HepG2 (cell line): ENCODE data around the gene ZNF783. TPM values are rescaled to one million over a fixed set of nuclear protein-coding genes. Genes with fewer than 3 reads are reported as not detected.

Experiments
- AFF4 ChIP-seq: sonication (generic); formaldehyde crosslinking; IDR thresholded peaks from 2 replicates; pipeline ENCODE4 v1.4.0; 2020; ENCODE audit warnings: missing genetic modification reagents
- KLF11 ChIP-seq: IDR thresholded peaks from 2 replicates; pipeline ENCODE4 v1.6.1; 2016; ENCODE audit warnings: missing compliant biosample characterization
- MAFK ChIP-seq, 2 experiments: IDR thresholded peaks in 1 of 2; conservative IDR thresholded peaks in 1 of 2; 2 replicates each; pipeline ENCODE4 v1.6.1; 2011; ENCODE audit warnings: improper control_type of control experiment in 2 of 2, low read length in 2 of 2
- NFYB ChIP-seq: sonication (generic); formaldehyde crosslinking; IDR thresholded peaks from 2 replicates; pipeline ENCODE4 v1.4.0; 2020; ENCODE audit warnings: missing genetic modification reagents
- RCOR2 ChIP-seq: IDR thresholded peaks from 2 replicates; pipeline ENCODE4 v1.6.1; 2016; ENCODE audit warnings: missing biosample characterization, missing genetic modification reagents
- SP1 ChIP-seq, 2 experiments: fragments of 450-650 bp in 1 of 2; sonication (generic) in 1 of 2; formaldehyde crosslinking in 1 of 2; IDR thresholded peaks; 2 replicates each; pipeline versions ENCODE4 v1.4.0 to v1.6.1; 2016 to 2020; ENCODE audit warnings: missing genetic modification reagents in 1 of 2
- ZBTB39 ChIP-seq: sonication (generic); formaldehyde crosslinking; IDR thresholded peaks from 2 replicates; pipeline ENCODE4 v1.5.0; 2020; ENCODE audit warnings: missing genetic modification reagents
- ZBTB44 ChIP-seq: sonication (generic); formaldehyde crosslinking; IDR thresholded peaks from 2 replicates; pipeline ENCODE4 v1.4.0; 2020; ENCODE audit warnings: missing genetic modification reagents
- ZFY ChIP-seq: sonication (generic); formaldehyde crosslinking; IDR thresholded peaks from 2 replicates; pipeline ENCODE4 v1.4.0; 2020; ENCODE audit warnings: missing genetic modification reagents
- ZNF180 ChIP-seq: sonication (generic); formaldehyde crosslinking; IDR thresholded peaks from 2 replicates; pipeline ENCODE4 v1.4.0; 2020; ENCODE audit warnings: low read depth, missing genetic modification reagents, borderline replicate concordance
- ZNF441 ChIP-seq: sonication (generic); formaldehyde crosslinking; IDR thresholded peaks from 2 replicates; pipeline ENCODE4 v1.7.0; 2021; ENCODE audit warnings: missing genetic modification reagents, borderline replicate concordance
- polyA plus RNA-seq, 8 experiments: library from polyadenylated mRNA; depleted of rRNA in 3 of 8; stranded (reverse) in 7 of 8; unstranded in 1 of 8; fragments of >200 nt; fragmentation: Illumina TruSeq in 4 of 8; extraction: Trizol in 4 of 8; gene quantifications; 2 replicates each; pipeline versions ENCODE4 v1.2.1 to v1.2.3, GENCODE V29; 2011 to 2016; ENCODE audit warnings: low read depth in 4 of 8, missing spikeins in 1 of 8, mixed read lengths in 1 of 8; ENCODE audit not compliant: insufficient read depth in 1 of 8
- total RNA-seq, 5 experiments: library from RNA; depleted of rRNA; stranded (reverse); fragments of >200 nt; fragmentation: Illumina TruSeq; extraction: Trizol; gene quantifications; 2 replicates each; pipeline ENCODE4 v1.2.3, GENCODE V29; 2016; ENCODE audit warnings: low read depth in 1 of 5
- TF ChIP-seq, protein P1 (sequence below): sonication (generic); formaldehyde crosslinking; IDR thresholded peaks from 2 replicates; pipeline ENCODE4 v1.4.0; 2020; ENCODE audit warnings: mild to moderate bottlenecking, missing genetic modification reagents
- TF ChIP-seq, protein P2 (sequence below): IDR thresholded peaks from 2 replicates; pipeline ENCODE4 v1.6.1; 2016; ENCODE audit warnings: low read depth, missing genetic modification reagents, missing compliant biosample characterization

ZNF783 gene
- total and polyA plus RNA-seq, 2 of the 13 experiments (the other 11 are each of a cell fraction or from before 2014, with no cell fraction given): 4.1 to 5.2 TPM

- TF ChIP-seq, protein P1, sequence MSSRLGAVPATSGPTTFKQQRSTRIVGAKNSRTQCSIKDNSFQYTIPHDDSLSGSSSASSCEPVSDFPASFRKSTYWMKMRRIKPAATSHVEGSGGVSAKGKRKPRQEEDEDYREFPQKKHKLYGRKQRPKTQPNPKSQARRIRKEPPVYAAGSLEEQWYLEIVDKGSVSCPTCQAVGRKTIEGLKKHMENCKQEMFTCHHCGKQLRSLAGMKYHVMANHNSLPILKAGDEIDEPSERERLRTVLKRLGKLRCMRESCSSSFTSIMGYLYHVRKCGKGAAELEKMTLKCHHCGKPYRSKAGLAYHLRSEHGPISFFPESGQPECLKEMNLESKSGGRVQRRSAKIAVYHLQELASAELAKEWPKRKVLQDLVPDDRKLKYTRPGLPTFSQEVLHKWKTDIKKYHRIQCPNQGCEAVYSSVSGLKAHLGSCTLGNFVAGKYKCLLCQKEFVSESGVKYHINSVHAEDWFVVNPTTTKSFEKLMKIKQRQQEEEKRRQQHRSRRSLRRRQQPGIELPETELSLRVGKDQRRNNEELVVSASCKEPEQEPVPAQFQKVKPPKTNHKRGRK (CRISPR knock-in tag): peak; percentile 35; the same call in 1 of the 2 replicates
- TF ChIP-seq RCOR2 (CRISPR knock-in tag) (no peak), NFYB (CRISPR knock-in tag) (no peak; the same call in 1 of the 2 replicates), ZBTB39 (CRISPR knock-in tag) (no peak), AFF4 (CRISPR knock-in tag) (no peak), ZNF180 (no peak), ZNF441 (CRISPR knock-in tag) (peak; percentile 92), ZBTB44 (peak; percentile 90), SP1 (IDR thresholded peaks at IDR 0.05) (no peak), SP1 (CRISPR knock-in tag; IDR thresholded peaks at IDR 0.05) (no peak), ZFY (CRISPR knock-in tag) (peak; percentile 98), MAFK (conservative IDR thresholded peaks at IDR 0.05 in 1 of 2, IDR thresholded peaks at IDR 0.05 in 1 of 2; ENCODE audit: low read length in 2 of 2) (no peak), KLF11 (CRISPR knock-in tag) (no peak)
- TF ChIP-seq, protein P2, sequence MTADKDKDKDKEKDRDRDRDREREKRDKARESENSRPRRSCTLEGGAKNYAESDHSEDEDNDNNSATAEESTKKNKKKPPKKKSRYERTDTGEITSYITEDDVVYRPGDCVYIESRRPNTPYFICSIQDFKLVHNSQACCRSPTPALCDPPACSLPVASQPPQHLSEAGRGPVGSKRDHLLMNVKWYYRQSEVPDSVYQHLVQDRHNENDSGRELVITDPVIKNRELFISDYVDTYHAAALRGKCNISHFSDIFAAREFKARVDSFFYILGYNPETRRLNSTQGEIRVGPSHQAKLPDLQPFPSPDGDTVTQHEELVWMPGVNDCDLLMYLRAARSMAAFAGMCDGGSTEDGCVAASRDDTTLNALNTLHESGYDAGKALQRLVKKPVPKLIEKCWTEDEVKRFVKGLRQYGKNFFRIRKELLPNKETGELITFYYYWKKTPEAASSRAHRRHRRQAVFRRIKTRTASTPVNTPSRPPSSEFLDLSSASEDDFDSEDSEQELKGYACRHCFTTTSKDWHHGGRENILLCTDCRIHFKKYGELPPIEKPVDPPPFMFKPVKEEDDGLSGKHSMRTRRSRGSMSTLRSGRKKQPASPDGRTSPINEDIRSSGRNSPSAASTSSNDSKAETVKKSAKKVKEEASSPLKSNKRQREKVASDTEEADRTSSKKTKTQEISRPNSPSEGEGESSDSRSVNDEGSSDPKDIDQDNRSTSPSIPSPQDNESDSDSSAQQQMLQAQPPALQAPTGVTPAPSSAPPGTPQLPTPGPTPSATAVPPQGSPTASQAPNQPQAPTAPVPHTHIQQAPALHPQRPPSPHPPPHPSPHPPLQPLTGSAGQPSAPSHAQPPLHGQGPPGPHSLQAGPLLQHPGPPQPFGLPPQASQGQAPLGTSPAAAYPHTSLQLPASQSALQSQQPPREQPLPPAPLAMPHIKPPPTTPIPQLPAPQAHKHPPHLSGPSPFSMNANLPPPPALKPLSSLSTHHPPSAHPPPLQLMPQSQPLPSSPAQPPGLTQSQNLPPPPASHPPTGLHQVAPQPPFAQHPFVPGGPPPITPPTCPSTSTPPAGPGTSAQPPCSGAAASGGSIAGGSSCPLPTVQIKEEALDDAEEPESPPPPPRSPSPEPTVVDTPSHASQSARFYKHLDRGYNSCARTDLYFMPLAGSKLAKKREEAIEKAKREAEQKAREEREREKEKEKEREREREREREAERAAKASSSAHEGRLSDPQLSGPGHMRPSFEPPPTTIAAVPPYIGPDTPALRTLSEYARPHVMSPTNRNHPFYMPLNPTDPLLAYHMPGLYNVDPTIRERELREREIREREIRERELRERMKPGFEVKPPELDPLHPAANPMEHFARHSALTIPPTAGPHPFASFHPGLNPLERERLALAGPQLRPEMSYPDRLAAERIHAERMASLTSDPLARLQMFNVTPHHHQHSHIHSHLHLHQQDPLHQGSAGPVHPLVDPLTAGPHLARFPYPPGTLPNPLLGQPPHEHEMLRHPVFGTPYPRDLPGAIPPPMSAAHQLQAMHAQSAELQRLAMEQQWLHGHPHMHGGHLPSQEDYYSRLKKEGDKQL (CRISPR knock-in tag): 0 out of 2 replicates have a peak, but pooled peaks have one; percentile 39
Observed at GRCh38 chr7:149261829-149262617, at the start of gene ZNF783 (continued).
